GM19351 (cell line): ENCODE results near the gene AGXT.

ENCODE experiments used
- ATAC-seq: cut with Tn5 transposase; IDR thresholded peaks from one replicate; pipeline ENCODE4 v1.9.1; 2021; ENCODE audit warnings: mild to moderate bottlenecking, moderate library complexity; ENCODE audit not compliant: unreplicated experiment

Gene AGXT

DNA sequence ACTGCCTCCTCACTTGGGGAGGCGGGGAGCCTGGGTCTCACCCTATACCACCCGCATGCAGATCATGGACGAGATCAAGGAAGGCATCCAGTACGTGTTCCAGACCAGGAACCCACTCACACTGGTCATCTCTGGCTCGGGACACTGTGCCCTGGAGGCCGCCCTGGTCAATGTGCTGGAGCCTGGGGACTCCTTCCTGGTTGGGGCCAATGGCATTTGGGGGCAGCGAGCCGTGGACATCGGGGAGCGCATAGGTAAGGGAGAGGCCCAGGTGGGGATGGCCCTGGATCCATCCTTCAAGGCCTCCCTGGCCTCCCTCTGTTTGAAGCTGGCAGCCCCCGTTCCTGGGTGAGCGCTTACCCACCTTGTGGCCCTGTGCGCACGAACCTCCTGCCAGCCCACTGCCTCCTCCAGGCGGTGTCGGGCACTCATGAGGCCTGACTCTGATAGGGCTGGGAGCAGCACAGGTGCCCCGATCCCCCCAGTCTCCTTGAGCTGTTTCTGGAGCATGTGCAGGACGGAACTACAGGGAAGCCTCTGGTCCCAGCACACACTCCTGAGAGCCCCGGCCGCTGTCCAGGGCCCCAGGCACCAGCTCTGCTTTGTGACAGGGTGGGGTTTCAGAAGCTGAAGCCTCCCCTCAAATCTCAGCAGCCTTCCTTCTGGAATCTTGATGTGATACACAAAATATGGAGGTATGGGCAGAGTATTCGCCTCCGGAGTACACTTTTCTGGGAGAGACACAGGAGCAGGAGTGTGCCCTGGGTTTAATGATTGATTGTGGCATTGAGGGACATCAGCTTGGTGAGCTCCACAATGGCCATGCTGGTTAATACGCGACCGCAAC lies 708 bp downstream of the AGXT start:
- no peak for ATAC-seq

DNA sequence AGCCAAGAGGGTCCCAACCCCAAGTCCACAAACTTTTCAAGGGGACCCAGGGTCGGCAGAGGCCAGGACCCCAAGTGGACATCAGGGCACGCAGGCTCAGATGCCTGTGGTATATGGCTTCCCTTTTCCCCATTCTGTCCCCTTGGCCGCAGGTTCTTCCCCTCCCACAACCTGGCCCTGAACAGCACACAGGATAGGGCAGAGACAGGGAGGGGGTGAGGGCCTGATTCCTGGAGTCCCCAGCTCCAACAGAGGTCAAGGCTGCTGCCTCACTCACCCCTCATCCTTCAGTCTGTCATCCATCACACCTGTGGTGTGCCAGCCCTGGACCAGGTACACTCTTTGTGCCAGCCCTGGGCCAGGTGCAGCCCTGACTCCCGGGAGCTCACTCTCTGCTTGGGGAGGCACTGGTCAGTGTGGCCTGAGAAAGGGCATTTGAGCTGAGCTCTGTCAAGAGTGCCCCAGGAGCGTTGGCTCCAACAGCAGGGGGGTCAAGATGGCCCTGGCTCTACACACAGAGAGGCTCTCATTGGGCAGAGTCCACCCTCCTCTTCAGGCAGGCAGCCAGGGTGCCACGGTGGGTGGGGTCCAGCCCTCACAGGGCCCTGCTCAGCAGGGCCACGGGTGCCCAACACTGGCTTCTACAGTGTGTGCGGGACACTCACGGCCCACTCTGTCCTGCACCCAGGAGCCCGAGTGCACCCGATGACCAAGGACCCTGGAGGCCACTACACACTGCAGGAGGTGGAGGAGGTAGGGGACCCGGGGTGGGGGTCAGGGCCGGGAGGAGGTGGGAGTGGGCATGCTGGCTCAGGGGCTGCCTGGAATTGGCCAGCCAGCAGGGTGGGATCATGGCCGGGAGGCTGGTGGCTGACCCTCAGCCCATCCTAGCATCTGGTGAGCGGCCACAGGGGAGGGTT lies 1.6 kb downstream of the AGXT start:
- ATAC-seq: no peak

DNA sequence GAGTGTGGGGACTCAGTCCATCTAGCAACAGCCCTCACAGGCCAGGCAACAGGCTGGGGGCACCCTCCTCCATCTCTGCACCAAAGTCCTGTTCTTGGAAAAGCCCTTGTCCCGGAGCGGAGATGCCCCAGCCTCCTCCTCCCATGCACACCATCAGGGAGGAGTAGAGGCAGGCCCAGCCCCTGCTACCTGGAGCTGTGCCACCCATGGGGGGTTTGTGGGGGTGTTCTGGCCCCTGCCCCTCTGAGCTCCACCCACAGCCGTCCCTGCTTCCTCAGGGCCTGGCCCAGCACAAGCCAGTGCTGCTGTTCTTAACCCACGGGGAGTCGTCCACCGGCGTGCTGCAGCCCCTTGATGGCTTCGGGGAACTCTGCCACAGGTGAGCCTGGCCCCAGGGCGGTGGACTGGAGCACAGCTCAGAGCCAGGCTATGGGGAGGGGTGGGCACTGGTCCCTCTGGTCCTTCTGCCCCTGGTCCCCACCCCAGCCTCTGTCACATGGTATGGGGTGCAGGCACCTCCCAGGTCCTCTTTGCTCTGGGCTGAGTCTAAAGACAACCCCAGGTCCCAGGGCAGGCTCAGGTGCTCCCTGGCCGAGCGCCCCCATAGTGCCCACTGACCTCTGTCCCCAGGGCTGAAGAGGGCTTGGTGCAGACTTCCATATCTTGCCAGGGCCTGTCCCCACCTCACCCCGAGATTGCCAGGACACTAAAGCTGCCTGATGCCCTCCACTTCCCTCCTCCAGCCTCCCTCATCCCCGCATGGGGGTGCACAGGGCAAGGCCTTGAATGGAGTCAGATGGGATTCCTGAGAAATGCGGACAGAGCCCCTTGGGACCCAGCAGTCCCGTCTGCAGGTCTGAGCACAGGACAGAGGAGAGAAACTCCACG lies 2.7 kb downstream of the AGXT start:
- no peak for ATAC-seq

DNA sequence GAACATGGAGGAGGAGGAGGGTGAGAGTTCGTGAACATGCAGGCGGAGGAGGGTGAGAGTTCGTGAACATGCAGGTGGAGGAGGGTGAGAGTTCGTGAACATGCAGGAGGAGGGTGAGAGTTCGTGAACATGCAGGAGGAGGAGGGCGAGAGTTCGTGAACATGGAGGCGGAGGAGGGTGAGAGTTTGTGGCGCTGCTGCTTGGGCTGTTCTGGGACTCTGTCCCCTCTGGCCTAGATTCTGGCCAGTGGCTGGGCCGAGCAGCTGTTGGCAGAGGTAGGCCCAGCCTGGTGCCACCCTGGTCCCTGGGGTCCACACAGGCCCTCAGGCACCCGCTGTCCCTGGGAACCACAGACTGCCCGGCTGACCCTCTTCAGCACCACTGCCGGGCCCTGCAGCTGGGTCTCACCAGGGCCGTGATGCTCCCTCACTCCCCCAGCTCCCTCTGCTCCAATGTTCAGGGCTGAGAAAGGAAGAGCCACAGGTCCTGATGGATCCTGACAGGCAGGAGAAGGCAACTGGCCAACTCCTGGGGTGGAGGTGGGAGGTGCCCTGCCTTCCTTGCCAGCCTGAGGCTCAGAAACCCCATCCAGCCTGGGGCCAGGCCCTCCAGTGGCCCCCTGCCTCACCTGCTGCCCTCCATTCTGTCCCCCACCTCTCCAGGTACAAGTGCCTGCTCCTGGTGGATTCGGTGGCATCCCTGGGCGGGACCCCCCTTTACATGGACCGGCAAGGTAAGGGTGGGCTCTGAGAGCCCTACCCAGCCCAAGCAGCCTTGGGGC lies 3.9 kb downstream of the AGXT start:
- ATAC-seq: no peak

DNA sequence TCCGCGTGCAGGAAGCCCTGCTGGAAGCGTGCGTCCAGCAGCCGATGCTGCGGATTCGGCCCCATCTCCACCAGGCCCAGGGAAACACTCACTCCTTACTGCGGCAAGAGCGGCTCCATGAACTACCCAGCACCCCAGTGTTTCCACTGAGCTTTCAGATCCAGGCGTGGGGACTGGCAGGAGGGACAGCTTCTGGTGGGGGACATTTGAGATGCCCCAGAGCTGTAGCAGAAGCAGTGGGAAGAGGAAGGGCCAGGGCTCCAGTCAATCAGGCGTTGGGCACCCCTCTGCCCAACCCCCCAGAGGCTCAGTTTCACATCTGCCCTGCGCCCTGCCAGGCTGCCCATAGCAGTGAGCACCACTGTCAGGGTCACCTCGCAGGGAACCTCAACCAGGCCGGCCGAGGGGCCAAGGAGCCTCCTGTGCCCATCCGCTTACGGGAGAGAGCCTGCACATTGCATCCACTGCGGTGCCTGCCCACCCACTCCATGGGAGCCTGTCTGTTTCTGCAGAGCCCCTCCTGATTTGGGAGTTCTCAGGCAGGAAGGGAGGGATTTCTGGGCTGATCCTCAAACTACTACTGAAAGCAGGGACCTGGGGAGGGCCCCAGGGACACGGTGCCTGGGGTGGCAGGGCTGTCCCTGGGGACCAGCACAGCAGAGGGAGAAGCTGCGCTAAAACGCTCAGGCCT lies 4.6 kb downstream of the AGXT start:
- no peak for ATAC-seq

DNA sequence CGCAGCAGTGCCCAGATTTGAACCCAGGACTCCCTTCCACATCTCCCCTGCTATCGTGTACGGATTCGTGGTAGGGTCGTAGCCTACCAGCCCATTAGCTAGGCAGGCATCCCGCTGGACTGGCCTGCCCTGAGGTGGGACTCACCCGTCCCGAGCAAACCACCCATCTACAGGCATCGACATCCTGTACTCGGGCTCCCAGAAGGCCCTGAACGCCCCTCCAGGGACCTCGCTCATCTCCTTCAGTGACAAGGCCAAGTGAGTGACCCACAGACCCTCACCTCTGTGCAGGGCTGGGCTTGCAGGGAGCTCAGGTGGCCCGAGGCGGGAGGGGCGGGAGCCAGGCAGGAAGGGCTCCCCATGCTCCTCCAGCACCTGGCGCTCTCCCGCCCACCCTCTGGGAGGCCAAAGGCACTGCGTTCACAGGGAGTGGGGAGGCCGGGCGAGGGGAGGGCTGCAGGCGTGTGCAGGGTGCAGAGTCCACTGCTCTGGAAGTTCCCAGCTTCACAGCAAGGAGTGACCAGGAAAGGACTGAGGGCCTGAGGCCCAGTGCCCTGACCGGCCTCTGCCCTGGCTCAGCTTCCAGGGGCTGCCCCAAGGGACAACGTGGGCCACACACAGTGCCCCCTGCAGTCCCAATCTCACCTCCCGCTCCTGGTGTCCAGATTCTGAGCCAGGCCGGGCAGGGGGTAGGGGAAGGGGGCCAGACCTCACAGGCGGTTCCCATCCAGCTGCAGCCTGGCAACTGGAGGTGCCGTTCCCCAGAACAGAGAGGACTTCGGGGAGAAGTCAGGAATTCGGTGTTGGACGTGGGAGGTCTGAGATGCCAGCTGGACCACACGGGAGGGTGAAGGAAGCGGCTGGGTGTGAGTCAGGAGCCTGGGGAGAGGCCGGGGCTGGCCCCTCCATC lies 5.4 kb downstream of the AGXT start:
- ATAC-seq: no peak

DNA sequence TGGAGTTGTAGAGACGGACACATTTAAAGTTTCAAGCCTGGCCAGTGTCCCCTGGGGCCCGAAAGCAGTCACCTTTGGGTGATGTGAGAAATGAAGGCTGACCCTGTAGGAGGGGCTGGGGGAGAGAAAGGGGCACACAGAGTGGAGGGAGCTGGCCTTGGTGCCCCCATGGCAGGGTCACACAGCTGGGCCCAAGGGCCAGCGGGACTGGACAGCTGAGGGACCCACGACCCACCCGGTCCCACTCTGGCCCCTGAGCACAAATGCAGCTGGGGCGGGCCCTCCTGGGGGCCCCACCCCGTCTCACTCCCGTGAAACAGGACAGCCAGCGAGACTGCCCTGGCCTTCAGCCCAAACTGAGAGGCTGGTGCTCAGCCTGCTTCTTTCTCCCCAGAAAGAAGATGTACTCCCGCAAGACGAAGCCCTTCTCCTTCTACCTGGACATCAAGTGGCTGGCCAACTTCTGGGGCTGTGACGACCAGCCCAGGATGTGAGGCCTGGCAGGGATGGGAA lies 6.1 kb downstream of the AGXT start:
- ATAC-seq: no peak

DNA sequence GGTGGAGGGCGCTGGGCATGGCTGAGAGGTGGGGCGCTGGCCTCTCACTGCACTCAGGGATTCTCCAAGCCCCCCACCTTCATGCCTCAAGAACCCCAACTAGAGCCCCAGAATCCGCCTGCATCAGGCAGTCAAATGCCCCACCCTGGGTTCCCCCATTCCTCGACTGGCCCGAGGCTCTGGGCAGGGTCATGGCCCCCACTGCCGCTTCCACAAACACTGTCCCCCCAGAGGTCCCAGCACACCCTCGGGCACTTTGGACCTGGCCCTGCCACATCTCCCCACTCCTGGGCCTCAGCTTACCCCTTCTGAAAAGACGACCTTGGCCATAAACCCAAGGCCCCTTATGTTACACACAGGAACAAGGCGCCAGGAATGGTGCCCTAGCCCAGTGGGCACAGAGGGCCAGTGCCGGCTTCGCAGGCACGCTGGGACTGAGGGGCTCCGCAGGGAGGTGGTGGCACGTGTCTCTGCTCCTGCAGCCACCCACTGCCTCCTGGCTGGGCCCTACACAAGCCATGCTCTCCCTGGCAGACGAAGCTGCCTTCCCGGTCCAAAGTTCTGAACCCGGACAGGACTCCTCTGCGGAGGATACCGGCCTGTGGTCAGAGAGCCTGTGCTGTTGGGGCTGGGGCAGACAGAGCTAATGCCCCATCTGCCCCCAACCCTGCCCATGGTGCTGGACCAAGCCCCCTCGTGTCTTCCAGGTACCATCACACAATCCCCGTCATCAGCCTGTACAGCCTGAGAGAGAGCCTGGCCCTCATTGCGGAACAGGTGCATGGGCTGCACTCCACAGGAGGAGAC lies 6.8 kb downstream of the AGXT start:
- no peak for ATAC-seq

DNA sequence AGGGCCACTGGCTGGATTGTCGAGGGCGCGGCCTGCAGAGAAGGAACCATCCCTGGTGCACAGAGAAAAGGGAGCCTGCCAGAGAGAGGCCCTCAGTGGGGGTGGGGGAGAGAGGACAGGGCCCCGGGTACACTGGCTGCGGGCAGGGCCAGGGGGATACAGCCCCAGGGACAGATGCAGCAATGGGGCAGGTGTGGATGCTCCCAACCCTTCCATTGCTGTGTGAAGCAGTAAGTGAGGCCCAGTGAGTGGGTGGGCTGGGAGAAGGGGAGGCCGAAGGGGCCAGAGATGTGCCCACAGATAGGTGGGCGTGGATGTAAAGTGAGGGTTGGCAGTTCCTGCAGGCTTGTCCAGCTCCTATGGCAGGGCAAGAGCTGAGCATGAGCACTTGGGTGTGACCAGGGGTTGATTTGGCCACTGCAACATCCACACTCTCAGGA lies 7.4 kb downstream of the AGXT start:
- ATAC-seq: no peak

DNA sequence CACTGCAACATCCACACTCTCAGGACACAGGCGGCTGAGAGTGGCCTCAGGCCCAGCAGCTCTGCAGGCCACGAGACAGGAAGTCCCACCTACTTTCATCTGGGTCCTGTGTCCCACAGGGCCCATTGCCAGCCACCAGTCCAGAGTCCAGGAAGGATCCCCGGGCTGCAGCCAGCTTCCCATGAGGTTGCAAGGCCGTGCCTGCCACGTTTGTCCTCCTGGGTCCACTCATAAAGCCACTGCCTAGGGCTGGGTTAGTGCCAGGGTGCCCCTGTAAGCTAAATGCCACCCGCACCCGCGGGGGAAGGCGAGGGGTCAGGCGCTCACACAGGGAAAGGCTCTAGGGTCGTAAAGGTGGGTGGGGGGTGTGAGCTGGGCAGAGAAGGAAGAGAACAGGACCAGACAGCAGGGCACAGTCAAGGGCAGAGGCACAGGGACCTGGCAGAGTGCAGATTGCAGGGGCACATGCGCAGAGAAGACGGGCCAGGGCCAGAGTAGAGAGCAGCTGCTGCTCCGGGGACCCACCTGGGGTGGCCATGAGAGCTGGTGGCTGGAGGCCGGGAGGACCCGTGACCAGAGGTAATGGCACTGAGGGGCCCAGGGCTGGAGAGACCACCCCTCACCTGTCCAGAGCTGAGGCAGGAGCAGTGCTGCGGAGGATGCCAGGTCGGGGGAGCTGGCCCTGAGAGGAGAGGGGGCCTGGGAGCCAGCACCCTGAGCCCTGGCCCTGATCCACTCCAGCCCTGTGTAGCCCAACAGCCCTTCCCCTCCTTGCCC lies 8.0 kb downstream of the AGXT start:
- ATAC-seq: no peak

DNA sequence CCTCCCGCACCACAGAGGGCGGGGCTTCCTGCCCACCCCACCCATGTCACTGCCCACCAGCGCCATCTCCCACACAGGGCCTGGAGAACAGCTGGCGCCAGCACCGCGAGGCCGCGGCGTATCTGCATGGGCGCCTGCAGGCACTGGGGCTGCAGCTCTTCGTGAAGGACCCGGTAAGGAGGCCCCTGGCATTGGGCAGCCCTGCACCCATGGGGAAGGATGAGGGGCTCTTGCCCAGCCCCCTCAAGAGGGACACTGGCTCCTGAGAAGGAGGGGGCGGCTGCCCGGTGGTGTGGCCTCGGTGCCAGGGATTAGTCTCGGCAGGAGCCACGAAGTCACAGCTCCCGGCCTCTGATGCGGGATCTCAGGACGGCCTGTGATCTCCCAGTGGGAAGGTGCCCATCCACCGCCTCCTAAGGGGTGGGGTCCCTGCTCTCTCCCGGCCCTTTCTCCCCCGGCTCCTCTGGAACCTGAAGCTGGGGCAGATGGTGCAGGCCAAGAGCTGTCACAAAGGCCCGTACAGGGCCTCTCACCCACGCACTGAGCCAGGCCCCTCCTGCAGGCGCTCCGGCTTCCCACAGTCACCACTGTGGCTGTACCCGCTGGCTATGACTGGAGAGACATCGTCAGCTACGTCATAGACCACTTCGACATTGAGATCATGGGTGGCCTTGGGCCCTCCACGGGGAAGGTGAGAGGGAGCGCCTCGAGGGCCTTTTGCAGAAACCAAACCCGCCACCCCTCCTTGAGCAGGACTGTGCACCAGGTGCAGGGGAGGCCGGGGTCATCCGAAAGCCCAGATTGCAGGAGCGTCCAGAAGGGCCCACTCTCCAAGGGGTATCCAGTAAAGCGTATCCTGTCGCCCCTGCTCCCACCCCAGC lies 9.1 kb downstream of the AGXT start:
- ATAC-seq: no peak

DNA sequence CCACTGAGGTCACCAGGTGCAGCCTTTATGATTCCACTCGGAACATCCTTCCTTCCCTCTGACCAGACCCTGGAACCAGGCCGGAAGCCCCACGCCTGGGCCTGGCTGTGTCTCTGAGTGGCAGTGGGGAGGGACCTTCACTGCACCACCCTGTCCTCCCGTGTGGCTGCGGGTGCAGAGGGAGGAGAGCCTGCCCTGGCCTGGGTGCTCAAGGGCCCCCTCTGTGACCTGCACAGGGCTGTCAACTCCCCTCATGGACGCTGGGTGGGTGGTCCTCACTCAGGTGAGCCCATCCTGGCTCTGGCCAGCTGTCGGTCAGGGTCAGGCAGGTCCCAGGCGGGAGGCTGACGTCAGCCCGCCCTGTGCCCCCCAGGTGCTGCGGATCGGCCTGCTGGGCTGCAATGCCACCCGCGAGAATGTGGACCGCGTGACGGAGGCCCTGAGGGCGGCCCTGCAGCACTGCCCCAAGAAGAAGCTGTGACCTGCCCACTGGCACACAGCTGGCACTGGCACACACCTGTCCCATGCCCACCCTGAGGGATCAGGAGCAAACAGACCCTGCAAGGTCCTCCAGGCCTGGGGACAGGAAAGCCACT lies 9.8 kb downstream of the AGXT start:
- ATAC-seq: no peak

DNA sequence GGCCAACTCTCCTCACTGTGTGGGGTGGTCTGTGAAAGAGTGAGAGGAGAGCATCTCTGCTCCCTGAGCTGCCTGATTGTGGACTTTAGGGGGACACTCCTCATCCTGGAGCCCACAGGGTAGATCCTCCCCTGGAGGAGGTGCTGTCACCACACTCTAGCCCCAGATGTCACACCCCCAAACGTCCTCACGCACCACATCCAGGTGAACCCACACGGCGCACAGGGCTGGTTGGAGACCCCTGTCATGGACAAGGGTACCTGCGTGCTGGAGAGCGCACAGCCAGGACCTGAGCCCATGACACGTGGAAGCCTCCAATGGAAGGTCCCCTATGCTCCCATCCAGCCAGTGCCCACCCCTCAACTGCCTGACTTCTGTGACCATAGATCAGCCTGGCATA lies 10.5 kb downstream of the AGXT start:
- ATAC-seq: no peak

DNA sequence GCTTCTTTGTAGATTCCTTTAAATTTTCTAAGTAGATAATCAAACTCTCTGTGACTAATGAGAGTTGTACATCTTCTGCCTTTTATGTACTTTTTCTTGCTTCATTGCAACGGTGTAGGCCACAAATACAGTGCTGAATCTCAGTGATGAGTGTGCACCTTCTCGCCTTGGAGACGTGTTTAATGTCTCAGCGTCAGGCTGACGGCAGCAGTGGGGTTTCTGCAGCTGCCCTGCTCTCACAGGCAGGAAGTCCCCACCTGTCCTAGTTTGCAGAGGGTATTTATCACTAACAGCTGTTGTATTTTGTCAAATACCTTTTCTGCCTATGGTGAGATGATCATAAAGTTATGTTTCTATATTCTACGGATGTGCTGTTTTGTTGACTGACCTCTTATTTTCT lies 13.3 kb downstream of the AGXT start:
- no peak for ATAC-seq

DNA sequence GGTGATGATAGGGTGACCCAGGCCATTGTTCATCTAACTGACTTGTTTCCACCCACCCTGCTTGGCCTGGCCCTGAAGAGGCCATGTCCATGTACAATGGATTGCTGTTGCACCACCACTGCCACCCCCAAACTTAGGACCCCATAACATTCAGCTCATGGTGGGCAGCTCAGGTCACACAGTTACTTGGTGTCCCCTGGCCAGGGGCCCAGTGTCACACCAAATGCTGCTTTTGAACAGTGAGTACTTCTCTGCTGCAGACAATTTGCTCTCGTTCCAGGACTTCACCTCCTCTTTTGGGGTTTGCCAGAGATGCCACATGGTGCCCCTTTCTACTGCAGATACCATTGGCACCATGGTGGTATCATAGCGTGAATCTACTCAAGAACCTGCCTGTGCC lies 15.6 kb downstream of the AGXT start:
- ATAC-seq: no peak
